ENCODE measurements around the gene PCBP2.

Gene PCBP2

GRCh38 chr12:53493610-53494391 lies 41.9 kb downstream of the PCBP2 start:
- no peak for DNase-seq (ENCODE audit: low read depth, low spot score)

GRCh38 chr12:53495903-53496751 lies 44.2 kb downstream of the PCBP2 start:
- DNase-seq (ENCODE audit: low read depth, low spot score), result no peak

GRCh38 chr12:53496752-53497032 lies 44.8 kb downstream of the PCBP2 start:
- DNase-seq (ENCODE audit: low read depth, low spot score), result no peak

GRCh38 chr12:53497461-53497860 lies 45.6 kb downstream of the PCBP2 start:
- DNase-seq (ENCODE audit: low read depth, low spot score), result no peak

GRCh38 chr12:53498235-53498630 lies 46.3 kb downstream of the PCBP2 start:
- no peak for DNase-seq (ENCODE audit: low read depth, low spot score)

GRCh38 chr12:53499266-53500141 lies 47.6 kb downstream of the PCBP2 start, which contains the start of gene MAP3K12:
MAP3K12 (minus strand) TSS chr12:53499458; CDS start chr12:53487391, 12,067 bp downstream.
- DNase-seq (ENCODE audit: low read depth, low spot score), result no peak

- no peak for DNase-seq (ENCODE audit: low read depth, low spot score)
Observed at GRCh38 chr12:53500142-53500775, 48.4 kb downstream of the PCBP2 start.

- peak; percentile 97 for DNase-seq (ENCODE audit: low read depth, low spot score)
Observed at GRCh38 chr12:53500776-53501614, 49.1 kb downstream of the PCBP2 start, which contains the start of gene TARBP2. TARBP2 (plus strand) TSS chr12:53501283; CDS start chr12:53501409, 126 bp downstream.

- no peak for DNase-seq (ENCODE audit: low read depth, low spot score)
Observed at GRCh38 chr12:53501615-53502181, 49.8 kb downstream of the PCBP2 start.

GRCh38 chr12:53502331-53502730 lies 50.4 kb downstream of the PCBP2 start:
- DNase-seq (ENCODE audit: low read depth, low spot score), result no peak

GRCh38 chr12:53502983-53503728 lies 51.3 kb downstream of the PCBP2 start:
- no peak for DNase-seq (ENCODE audit: low read depth, low spot score)

GRCh38 chr12:53504004-53504920 lies 52.4 kb downstream of the PCBP2 start:
- no peak for DNase-seq (ENCODE audit: low read depth, low spot score)

GRCh38 chr12:53505086-53505485 lies 53.2 kb downstream of the PCBP2 start:
- DNase-seq (ENCODE audit: low read depth, low spot score), result no peak

- no peak for DNase-seq (ENCODE audit: low read depth, low spot score)
Observed at GRCh38 chr12:53505555-53506449, 53.9 kb downstream of the PCBP2 start.

GRCh38 chr12:53506450-53506785 lies 54.5 kb downstream of the PCBP2 start:
- DNase-seq (ENCODE audit: low read depth, low spot score), result no peak

- DNase-seq (ENCODE audit: low read depth, low spot score), result no peak
Observed at GRCh38 chr12:53506881-53507602, 55.1 kb downstream of the PCBP2 start, which contains the start of gene NPFF. NPFF (minus strand) TSS chr12:53507484; CDS start chr12:53507474, 10 bp downstream.

- DNase-seq (ENCODE audit: low read depth, low spot score), result no peak
Observed at GRCh38 chr12:53507603-53507885, 55.6 kb downstream of the PCBP2 start.

All from activated CD4-positive, CD25-positive, alpha-beta regulatory T cell treated with anti-CD3 and anti-CD28 coated beads, Interleukin-2, amount 50 U/mL, for 16 hours (primary cell).